HEK293T (cell line): ENCODE results near the gene ZNF362.

Experiments used
- CTCF ChIA-PET: fragments of 350-600 bp; formaldehyde crosslinking; extraction: SDS; loops from one replicate; lab custom pipeline; 2021; ENCODE audit warnings: antibody characterized with exemption, inconsistent platforms; lab: Yijun Ruan, JAX
- POLR2A ChIA-PET: fragments of 350-600 bp; formaldehyde crosslinking; extraction: SDS; loops from one replicate; lab custom pipeline; 2020; ENCODE audit warnings: antibody characterized with exemption, inconsistent platforms; lab: Yijun Ruan, JAX
- DNase-seq: peaks from one replicate; pipeline ENCODE4 v3.0.0; 2012; ENCODE audit warnings: mixed read lengths; ENCODE audit errors: extremely low spot score
- ARNT ChIP-seq: fragments of 450-650 bp; IDR thresholded peaks from 2 replicates; pipeline ENCODE4 v1.6.1; 2017; ENCODE audit warnings: mild to moderate bottlenecking
- BHLHE40 ChIP-seq: fragments of 450-650 bp; IDR thresholded peaks from 2 replicates; pipeline ENCODE4 v1.6.1; 2016; ENCODE audit warnings: mild to moderate bottlenecking, moderate library complexity, borderline replicate concordance
- CTBP1 ChIP-seq: fragments of 450-650 bp; IDR thresholded peaks from 2 replicates; pipeline ENCODE4 v1.6.1; 2016; ENCODE audit warnings: borderline replicate concordance
- ELF4 ChIP-seq: fragments of 450-650 bp; IDR thresholded peaks from 2 replicates; pipeline ENCODE4 v1.6.1; 2017; ENCODE audit warnings: antibody characterized with exemption
- FOXA1 ChIP-seq: fragments of 450-650 bp; IDR thresholded peaks from 2 replicates; pipeline ENCODE4 v1.6.1; 2016; ENCODE audit warnings: mild to moderate bottlenecking
- FOXK2 ChIP-seq: fragments of 450-650 bp; IDR thresholded peaks from 2 replicates; pipeline ENCODE4 v1.6.1; 2016; ENCODE audit warnings: mild to moderate bottlenecking
- FOXM1 ChIP-seq: fragments of 450-650 bp; IDR thresholded peaks from 2 replicates; pipeline ENCODE4 v1.6.1; 2017; ENCODE audit warnings: mild to moderate bottlenecking, borderline replicate concordance
- HDGF ChIP-seq: fragments of 450-650 bp; IDR thresholded peaks from 2 replicates; pipeline ENCODE4 v1.6.1; 2017; ENCODE audit warnings: antibody characterized with exemption, borderline replicate concordance
- L3MBTL2 ChIP-seq: fragments of 450-650 bp; conservative IDR thresholded peaks from 2 replicates; pipeline ENCODE4 v1.6.1; 2016; ENCODE audit warnings: mild to moderate bottlenecking
- LEF1 ChIP-seq: fragments of 450-650 bp; IDR thresholded peaks from 2 replicates; pipeline ENCODE4 v1.6.1; 2017; ENCODE audit warnings: mild to moderate bottlenecking, borderline replicate concordance
- NFRKB ChIP-seq: fragments of 450-650 bp; IDR thresholded peaks from 2 replicates; pipeline ENCODE4 v1.6.1; 2016; ENCODE audit warnings: mild to moderate bottlenecking, moderate library complexity
- SP1 ChIP-seq: fragments of 450-650 bp; IDR thresholded peaks from 2 replicates; pipeline ENCODE4 v1.6.1; 2017
- SUZ12 ChIP-seq: fragments of 450-650 bp; IDR thresholded peaks from 2 replicates; pipeline ENCODE4 v1.6.1; 2016; ENCODE audit warnings: mild to moderate bottlenecking
- TARDBP ChIP-seq: fragments of 450-650 bp; IDR thresholded peaks from 2 replicates; pipeline ENCODE4 v1.6.1; 2016
- ZNF384 ChIP-seq: fragments of 450-650 bp; IDR thresholded peaks from 2 replicates; pipeline ENCODE4 v1.6.1; 2016
- TF ChIP-seq, protein P1 (sequence below): fragments of 450-650 bp; IDR thresholded peaks from 2 replicates; pipeline ENCODE4 v1.6.1; 2016

The ZNF362 gene

DNA sequence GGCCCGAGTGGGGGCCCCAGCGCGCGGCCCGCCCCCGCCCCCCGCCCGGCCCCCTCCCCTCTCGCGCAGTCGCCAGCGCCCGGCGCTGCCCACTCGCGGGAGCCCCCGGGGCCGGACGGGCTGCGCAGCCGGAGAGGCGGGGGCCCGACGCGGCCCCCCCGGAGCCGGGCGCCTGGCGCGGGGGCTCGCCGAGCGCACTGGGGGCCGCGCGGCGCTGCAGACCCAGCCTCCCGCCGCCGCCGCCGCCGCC is 146 bp upstream of the ZNF362 start:
- CTCF ChIA-PET: no interaction called here
- DNase-seq: no peak
- peak; percentile 85 for TF ChIP-seq FOXM1
- TF ChIP-seq, protein P1, sequence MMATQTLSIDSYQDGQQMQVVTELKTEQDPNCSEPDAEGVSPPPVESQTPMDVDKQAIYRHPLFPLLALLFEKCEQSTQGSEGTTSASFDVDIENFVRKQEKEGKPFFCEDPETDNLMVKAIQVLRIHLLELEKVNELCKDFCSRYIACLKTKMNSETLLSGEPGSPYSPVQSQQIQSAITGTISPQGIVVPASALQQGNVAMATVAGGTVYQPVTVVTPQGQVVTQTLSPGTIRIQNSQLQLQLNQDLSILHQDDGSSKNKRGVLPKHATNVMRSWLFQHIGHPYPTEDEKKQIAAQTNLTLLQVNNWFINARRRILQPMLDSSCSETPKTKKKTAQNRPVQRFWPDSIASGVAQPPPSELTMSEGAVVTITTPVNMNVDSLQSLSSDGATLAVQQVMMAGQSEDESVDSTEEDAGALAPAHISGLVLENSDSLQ: no peak
- POLR2A ChIA-PET: no interaction called here

DNA sequence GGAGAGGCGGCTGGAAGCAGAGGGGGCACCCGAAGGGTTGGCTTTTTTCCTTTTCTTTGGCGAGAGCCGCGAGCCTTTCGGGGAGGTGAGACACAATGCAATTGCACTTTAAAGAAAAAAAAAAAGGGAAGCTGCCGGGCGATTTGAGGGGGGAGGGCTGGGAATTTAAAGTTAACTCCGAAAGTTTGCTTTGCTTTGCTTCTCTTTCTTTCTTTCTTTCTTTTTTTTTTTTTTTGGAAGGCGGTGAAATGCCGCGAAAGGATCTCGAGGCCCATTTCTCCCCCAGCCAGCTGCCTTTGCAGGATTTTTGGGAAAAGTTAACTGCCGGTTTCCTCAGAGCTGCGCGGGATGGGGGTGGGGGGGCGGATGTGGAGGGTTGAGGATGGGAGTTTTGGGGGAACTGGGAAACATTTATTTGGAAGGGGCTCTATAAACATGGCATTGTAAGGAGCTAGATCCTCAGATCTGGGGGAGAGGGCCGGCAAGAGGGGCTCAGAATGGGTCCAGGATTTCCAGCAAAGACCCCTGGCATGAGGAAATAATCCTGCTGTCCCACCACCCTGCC is 997 bp downstream of the ZNF362 start:
- CTCF ChIA-PET: interaction anchor here (0.6 to 1.6 kb wide), 3 partner anchors 75 to 294 kb away, joined by 3 to 5 read pairs (median 4); partner anchors contain the start of gene TRIM62
- DNase-seq: no peak
- TF ChIP-seq LEF1 (no peak), CTBP1 (no peak), SP1 (no peak)
- POLR2A ChIA-PET: no interaction called here

DNA sequence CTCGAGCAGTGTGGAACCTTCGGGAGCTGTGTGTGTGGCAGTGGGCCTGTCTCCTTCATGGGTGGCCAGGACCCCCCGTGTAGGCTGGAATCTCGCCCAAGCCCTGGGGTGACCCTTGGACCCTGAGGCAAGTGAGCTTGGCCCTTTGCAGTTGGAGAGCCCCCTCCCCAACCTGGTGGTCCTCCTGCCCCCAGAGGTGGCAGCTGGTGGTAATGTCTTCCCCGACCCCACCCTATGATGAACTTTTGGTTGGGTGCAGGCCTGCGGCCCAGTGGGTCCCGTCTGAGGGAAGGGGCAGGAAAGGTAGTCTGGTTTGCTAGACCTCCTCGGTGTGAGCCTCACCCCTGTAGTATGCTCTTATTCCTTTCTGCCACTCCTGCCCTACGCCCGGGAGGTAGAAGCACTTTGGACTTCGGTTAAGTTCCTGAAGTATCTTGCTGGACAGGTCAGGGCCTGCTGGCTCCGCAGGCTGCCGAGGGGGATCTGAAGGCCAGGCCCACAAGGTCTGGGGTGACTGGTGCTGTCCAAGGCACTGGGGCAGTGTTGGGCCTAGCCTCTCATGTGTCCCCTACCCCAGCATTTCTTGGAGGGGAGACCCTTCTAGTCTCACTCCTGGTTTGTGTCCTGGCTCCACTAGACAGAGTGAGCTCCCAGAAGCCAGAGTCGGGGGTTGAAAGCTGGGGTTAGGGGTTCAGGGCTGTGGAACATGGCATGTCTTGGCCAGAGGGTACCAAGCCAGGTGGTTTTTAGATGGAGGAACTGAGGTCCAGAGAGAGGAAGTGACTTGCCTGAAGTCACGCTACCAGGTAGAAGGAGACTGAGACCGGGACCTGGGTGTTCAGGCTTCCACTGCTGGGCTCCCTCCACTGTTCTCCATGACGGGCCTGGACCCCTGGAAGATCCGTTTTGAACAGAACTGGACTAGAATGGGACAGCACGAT is 1.8 kb downstream of the ZNF362 start:
- DNase-seq: no peak
- TF ChIP-seq FOXK2: no peak
- no peak for TF ChIP-seq ARNT
- TF ChIP-seq BHLHE40: no peak
- TF ChIP-seq L3MBTL2: no peak
- TF ChIP-seq HDGF: no peak
- ChIA-PET POLR2A (no interaction called here), CTCF (interaction anchor here (0.6 to 1.6 kb wide), 3 partner anchors 76 to 295 kb away, joined by 3 to 5 read pairs (median 3); partner anchors contain the start of gene TRIM62)

DNA sequence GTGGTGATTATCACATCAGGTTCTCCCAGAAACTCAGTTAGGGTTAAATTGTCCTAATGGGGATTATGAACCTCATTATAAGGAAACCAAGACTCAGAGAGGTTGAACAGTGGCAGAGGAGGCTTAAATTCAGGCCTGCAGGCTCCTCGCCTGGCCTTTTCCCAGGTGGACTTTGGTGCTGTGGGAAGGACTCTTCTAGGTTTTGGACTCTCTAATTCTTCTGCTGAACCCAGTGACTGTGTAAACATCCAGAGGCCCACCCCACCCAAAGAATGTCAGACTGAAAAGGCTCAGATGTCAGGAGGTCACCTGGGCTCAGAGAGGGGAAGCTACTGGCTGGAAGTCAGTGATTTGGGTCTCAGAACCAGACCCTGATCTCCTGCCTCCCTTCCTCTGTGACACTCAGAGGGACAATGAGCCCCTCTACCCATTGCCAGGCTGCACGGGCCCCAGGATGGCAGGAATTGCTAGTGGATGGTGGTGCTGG is 2.5 kb downstream of the ZNF362 start:
- no peak for TF ChIP-seq SUZ12
- no peak for TF ChIP-seq NFRKB
- no peak for TF ChIP-seq CTBP1
- no peak for TF ChIP-seq FOXK2
- TF ChIP-seq, protein P1: no peak
- no peak for TF ChIP-seq HDGF
- no peak for TF ChIP-seq ARNT
- TF ChIP-seq FOXA1: no peak
- no peak for TF ChIP-seq SP1
- TF ChIP-seq LEF1: no peak
- no peak for TF ChIP-seq ZNF384
- TF ChIP-seq L3MBTL2: no peak
- no peak for TF ChIP-seq FOXM1
- no peak for TF ChIP-seq BHLHE40
- TF ChIP-seq TARDBP: no peak
- no peak for TF ChIP-seq ELF4
- ChIA-PET CTCF (interaction anchor here (1.6 kb wide), 1 partner anchor 77 kb away, joined by 3 read pairs; the partner anchor contains the start of gene TRIM62), POLR2A (no interaction called here)
- DNase-seq: no peak

DNA sequence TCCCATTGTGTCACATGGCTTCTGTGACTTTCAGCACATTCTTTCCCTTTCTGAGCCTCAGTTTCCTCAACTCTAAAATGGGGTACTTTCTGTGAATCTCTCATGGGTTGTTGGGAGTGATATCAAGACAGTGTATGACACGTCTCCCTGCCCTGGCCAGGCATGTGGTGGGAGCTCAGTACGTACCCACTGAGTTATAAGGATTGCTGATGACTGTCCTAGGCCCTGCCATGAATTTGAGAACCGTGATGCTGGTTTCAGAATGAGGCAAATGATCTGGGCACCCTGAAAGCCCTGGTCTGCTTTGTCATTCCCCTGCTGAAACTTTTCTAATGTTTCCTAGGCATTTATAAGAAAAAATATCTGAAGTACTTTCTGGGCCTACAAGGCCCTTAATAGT is 3.6 kb downstream of the ZNF362 start:
- TF ChIP-seq TARDBP (no peak), CTBP1 (no peak), FOXK2 (no peak), L3MBTL2 (no peak), SUZ12 (no peak), ELF4 (no peak), SP1 (no peak), FOXA1 (no peak), HDGF (no peak), NFRKB (no peak), ZNF384 (no peak), BHLHE40 (no peak), FOXM1 (no peak), LEF1 (no peak)
- TF ChIP-seq, protein P1: no peak
- ChIA-PET POLR2A (interaction anchor here (1.4 kb wide), 1 partner anchor 133 kb away, joined by 3 read pairs; no protein-coding TSS in a partner anchor), CTCF (no interaction called here)
- no peak for DNase-seq

DNA sequence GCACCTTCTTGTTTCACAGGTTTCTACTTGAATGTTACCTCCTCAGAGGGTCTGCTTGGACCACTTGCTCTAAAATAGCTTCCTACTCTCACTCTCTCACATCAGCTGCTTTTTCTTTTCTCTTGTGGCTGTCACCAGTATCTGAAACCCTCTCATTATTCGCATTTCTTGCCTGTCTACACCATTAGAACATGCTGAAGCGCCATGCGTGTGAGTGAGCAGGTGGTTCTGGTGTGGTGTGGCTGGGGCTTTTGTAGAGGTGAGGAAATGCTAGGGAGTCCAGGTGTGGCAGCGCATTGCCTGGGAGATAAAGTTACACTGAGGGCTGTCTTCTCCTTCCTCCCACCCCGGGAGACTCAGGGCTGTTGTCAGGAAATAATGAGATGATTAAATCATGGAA is 4.1 kb downstream of the ZNF362 start:
- POLR2A ChIA-PET: interaction anchor here (0.8 to 1.4 kb wide), 2 partner anchors 9 to 133 kb away, joined by 3 read pairs; no protein-coding TSS in a partner anchor
- CTCF ChIA-PET: no interaction called here
- TF ChIP-seq, protein P1: no peak
- TF ChIP-seq SP1: no peak
- no peak for TF ChIP-seq ZNF384
- TF ChIP-seq L3MBTL2: no peak
- no peak for TF ChIP-seq ARNT
- no peak for DNase-seq
